ENCODE results near the gene C9orf85.
"Not testable (repeated sequence)": the region's sequence is repeated elsewhere in the genome, so short reads cannot be mapped to it uniquely, and the experiment has no call there.

DNA sequence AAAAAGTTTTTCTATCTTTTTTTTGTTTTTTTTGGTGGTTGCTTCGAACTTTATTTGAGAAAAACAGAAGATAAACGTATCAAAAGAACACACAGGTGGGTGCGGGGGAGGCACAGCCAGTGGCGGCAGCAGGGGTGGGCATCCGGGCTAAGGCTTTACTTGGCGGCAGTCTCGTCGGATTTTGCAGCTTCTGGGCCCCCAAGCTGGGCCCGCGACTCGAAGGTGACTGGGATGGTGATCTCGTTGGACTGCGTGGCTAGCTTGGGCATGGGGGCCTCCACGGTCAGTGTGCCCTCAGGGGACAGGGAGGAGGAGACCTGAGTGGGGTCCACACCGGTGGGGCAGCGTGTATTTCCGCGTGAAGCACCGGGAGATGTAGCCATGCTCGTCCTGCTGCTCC is 96.3 kb downstream of the C9orf85 start:
- TF ChIP-seq, protein P1, sequence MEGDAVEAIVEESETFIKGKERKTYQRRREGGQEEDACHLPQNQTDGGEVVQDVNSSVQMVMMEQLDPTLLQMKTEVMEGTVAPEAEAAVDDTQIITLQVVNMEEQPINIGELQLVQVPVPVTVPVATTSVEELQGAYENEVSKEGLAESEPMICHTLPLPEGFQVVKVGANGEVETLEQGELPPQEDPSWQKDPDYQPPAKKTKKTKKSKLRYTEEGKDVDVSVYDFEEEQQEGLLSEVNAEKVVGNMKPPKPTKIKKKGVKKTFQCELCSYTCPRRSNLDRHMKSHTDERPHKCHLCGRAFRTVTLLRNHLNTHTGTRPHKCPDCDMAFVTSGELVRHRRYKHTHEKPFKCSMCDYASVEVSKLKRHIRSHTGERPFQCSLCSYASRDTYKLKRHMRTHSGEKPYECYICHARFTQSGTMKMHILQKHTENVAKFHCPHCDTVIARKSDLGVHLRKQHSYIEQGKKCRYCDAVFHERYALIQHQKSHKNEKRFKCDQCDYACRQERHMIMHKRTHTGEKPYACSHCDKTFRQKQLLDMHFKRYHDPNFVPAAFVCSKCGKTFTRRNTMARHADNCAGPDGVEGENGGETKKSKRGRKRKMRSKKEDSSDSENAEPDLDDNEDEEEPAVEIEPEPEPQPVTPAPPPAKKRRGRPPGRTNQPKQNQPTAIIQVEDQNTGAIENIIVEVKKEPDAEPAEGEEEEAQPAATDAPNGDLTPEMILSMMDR (IDR thresholded peaks at IDR 0.05) = not testable (repeated sequence)
- TF ChIP-seq POLR2AphosphoS5, POLR2A, EP300 (IDR thresholded peaks at IDR 0.05): not testable (repeated sequence)

All from upper lobe of left lung (tissue), 4 donors.